Stimulated activated CD8-positive, alpha-beta memory T cell treated with anti-CD3 and anti-CD28 coated beads, Interleukin-12 subunit alpha, Interleukin-12 subunit beta, amount 100 ng/mL, for 24 hours (primary cell): ENCODE data around the gene CYP3A7.
"Not testable (repeated sequence)": the region's sequence is repeated elsewhere in the genome, so short reads cannot be mapped to it uniquely, and the experiment has no call there.

Experiments
- DNase-seq: peaks from one replicate; pipeline ENCODE4 v3.0.0-alpha.2; 2020; ENCODE audit errors: extremely low read depth

Gene CYP3A7

DNA sequence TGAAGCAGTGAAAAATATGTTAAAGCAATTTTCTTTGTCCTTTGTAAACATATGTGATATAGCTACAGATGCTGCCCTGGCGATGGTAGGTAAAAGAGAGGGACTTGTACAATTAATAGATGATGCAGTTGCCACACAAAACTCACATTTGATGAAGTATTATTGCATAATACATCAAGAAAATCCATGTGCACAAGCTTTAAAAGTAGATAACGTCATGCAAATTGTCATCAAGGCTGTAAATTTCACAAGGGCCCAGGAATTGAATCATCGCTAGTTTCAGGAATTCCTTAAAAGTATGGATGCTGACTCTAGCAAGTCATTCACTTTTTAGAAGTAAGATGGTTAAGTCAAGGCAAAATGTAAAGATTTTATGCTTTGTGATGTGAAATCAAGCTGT lies 65.2 kb downstream of the CYP3A7 start:
- no peak for DNase-seq

- DNase-seq: no peak
Measured at GRCh38 chr7:99668541-99668940, 66.5 kb downstream of the CYP3A7 start.

- no peak for DNase-seq
Measured at GRCh38 chr7:99667179-99667578, 67.8 kb downstream of the CYP3A7 start.

- no peak for DNase-seq
Measured at GRCh38 chr7:99666013-99666395, 69.0 kb downstream of the CYP3A7 start.

GRCh38 chr7:99665312-99666012 lies 69.5 kb downstream of the CYP3A7 start:
- DNase-seq: no peak

DNA sequence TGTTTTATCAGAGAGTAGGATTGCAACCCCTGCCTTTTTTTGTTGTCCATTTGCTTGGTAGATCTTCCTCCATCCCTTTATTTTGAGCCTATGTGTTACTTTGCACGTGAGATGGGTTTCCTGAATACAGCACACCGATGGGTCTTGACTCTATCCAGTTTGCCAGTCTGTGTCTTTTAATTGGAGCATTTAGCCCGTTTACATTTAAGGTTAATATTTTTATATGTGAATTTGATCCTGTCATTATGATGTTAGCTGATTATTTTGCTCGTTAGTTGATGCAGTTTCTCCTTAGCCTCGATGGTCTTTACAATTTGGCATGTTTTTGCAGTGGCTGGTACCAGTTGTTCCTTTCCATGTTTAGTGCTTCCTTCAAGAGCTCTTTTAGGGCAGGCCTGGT lies 77.1 kb downstream of the CYP3A7 start:
- not testable (repeated sequence) for DNase-seq
